Stimulated activated CD4-positive, alpha-beta T cell treated with anti-CD3 and anti-CD28 coated beads, Interleukin-2, amount 100 ng/mL, for 24 hours (primary cell): ENCODE results near the gene MYO3B.
"Not testable (repeated sequence)": the region's sequence is repeated elsewhere in the genome, so short reads cannot be mapped to it uniquely, and the experiment has no call there.

Experiments
- DNase-seq, 2 donors: peaks; one replicate each; pipeline ENCODE4 v3.0.0-alpha.2; 2020

Gene MYO3B

DNA sequence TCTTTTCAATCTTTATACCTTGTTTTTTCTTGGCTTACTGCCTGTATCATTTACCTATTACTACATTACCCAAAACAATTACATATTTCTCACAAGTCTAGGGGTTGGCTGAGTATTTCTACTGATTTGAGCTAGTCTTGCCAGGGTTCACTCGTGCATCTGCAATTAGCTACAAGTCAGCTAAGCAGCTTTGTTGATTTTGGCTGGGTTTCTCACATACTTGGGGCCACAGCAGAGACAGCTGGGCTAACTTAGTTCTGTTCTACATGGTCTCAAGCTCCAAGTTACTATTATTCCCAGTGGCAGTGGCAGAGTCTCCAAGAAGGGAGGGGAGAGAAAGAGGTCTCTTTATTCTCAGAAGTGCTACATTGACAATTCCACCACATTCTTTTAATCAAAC is 482.5 kb downstream of the MYO3B start:
- DNase-seq = no peak

DNA sequence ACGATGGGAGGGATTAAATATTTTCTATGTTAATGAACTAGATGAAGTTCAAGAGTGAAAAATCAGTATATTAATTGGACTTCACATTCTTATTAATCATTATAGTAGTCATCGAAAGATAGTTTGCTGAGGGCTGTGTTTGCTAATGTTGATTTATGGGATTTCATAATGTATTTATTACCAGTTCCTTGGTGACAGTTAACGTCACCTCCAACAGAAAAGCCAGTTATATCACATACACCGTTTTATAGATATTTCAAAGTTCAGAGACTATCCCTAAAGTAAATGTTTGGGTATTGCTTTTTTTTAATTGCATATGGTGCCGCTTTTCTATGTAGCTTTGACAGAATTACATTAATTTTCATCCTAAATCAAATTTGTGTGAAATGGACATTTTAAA is 487.8 kb downstream of the MYO3B start:
- no peak for DNase-seq

DNA sequence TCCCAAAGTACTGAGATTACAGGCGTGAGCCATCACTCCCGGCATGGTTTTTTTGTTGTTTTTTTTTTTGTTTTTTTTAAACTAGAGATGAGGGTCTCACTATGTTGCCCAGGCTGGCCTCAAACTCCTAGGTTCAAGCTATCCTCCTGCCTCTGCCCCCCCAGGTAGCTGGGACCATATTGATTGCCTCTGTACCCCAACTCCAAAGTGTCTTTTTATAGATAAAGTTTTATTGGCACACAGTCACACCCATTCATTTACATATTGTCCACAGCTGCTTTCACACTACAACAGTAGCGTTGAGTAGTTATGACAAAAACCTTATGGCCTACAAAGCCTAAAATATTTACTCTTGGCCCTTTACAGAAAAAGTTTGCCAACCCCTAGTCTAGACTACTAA is 492.0 kb downstream of the MYO3B start:
- no peak for DNase-seq

DNA sequence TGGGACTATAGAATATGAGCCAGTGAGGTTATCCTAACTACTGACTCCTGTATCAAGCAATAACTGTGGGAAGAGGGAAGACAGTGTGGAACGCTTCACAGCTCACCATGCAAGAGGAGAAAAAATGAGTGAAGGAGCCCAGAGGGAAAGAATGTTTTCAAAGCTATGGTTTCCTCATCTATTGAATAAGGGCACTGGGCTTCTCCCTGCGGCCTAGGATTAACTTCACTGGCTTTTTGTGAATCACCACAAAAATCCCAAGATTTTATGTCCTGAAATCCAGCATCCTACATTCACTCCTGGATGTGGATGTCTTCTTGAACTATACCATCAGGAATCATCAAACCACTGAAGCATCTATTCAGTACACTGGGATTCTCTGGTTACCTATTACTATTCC is 492.7 kb downstream of the MYO3B start:
- DNase-seq = no peak

DNA sequence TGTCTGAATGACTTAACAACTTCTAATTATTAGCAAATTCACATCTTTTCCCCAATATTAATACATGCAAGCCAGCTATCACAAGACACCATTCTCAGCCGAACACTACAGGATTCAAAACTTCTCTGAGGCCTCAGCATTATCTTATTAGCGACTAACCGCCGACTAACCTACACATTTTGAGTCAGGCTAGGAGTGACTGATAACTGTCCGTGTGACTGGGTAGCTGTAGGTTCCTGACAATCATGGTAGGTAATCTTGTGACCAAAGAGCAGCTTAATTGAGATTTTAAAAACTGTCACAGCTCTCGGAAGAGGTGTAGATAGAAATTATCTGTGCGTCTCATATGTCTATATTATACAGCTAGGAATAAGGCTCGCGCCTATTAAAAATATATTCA is 493.1 kb downstream of the MYO3B start:
- DNase-seq = no peak

DNA sequence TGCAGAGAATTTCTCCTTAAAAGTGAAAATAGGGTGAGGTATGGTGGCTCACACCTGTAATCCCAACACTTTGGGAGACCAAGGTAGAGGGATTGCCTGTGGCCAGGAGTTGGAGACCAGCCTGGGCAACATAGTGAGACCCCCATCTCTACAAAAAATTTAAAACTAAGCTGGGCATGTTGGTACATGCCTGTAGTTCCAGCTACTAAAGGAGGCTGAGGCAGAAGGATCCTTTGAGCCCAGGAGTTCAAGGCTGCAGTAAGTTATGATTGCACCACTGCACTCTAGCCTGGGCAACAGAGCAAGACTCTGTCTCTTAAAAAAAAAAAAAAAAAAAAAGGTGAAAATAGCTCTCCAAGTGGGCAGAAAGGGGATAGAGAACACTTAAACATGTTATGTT is 496.3 kb downstream of the MYO3B start:
- DNase-seq = not testable (repeated sequence)

DNA sequence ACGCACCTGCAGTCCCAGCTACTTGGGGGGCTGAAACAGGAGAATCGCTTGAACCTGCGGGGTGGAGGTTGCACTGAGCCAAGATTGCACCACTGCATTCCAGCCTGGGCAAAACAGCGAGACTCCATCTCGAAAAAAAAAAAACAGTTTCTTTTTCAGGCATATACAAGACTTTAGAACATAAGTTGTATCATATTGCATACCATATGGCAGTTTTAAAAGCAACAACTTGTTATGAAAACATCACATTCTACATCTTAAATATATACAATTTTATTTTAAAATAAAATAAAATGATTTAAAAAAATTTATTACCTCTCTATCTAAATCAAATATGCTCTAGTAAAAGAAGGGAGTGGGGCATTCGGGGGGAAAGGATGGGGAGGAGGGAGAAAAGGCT is 497.8 kb downstream of the MYO3B start:
- DNase-seq = no peak

DNA sequence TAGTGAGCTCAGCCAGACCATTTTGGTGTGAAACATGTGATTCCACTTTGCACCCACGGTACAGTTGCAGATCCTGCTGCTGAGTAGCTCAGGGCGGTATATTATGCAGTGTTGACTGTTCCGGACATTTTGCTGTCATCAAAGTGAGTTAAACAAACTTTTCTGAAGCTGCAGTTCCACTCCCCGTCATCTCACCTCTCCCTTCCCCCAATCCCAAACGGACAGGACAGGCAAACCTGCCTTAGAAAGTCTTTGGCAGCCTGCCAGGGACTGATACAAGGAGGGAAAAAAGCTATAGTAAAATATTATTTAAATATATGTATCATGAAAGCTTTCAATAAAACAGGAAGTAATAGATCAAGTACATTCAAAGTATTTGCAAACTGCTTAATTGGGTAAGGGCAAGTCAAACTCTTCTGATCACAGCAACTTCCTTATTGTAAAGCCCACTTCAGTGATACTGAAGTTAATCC is 501.7 kb downstream of the MYO3B start:
- no peak for DNase-seq

DNA sequence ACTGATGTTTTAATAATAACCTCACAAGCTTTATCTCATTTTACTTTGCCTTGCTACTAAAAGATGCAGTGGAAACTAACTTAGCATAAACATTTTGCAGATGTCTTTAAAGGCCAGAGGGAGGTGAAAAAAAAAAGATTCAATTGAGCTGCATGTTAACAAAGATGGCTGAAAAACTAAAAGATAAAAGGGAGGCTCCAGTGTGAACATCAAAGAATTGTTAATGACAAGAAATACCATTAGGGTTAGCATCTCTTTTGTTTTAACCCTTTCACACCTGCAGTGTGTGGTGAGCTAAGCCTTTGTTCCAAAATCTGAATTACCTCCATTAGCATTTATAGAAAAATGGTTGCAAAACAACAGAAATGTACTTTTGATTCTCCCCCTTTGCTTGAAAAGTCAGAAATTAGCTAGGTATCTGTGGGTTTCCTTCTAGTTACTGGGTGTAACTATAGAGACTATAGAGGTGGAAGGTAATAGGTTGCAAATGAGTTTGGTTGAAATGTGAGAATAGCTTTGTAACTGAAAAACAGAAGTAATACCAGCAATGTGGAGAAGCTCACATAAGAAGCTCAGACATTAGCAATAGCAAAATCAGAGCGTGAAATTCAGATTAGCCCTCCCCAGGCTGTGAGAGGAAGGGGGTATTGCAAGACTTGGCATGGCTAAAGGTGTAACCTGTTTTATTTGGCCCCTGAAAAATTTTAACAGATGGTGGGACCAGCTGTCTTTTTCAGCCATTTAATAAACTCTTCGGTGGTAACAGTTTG is 502.4 kb downstream of the MYO3B start:
- no peak for DNase-seq

DNA sequence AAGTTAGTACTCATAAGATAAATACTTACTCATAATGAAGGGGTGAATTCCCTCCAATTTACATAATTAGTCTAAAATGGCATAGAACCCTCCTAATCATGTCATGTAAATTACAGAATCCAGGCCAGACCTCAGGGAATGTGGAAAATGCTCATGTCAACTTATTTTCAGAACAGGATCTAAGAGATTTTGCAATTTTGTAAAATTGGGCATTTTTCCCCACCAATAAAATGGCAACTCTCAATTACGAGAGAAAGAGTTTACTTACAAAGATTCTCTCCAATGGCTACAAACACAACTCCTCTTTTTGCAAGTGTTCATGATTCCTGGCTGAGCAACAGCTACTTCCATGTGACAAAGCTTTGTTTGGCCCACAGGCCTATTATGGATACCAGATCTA is 503.4 kb downstream of the MYO3B start:
- DNase-seq = no peak

DNA sequence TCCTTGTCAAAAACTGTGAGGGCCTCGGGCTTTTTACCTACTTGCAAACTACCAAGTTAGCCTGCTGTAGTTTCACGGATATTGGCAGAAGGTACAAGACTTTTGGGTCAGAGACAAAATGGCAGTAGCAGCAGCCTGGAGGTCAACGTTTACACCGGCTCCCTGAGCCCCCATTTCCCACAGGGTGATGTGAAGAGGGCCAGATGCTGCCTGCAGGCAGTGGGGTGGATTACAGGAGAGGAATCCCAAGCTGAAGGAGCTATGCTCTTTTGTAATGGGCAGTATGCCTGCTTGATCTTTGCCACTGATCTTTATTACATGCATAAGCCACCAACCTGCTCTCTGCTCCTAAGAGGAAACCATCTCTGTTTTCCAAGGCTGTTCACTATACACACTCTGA is 507.6 kb downstream of the MYO3B start:
- no peak for DNase-seq

DNA sequence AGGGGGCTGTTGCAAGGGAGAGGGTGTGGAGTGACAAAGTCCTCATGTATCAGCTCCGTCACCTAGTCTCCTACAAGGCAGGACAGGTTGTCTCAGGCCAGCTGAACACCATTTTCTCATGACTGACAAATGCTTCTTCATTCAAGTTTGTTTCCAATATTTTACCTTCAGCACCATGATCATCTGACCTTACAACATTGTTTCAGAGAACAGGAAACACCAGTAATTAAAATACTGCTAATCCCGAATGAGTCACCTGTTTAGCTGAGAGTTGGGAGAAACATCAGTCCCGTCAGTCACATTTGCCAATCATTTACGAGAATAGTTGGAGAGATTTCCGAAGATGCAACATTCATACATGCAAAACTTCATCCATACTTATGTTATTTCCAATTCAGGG is 511.5 kb downstream of the MYO3B start:
- no peak for DNase-seq

DNA sequence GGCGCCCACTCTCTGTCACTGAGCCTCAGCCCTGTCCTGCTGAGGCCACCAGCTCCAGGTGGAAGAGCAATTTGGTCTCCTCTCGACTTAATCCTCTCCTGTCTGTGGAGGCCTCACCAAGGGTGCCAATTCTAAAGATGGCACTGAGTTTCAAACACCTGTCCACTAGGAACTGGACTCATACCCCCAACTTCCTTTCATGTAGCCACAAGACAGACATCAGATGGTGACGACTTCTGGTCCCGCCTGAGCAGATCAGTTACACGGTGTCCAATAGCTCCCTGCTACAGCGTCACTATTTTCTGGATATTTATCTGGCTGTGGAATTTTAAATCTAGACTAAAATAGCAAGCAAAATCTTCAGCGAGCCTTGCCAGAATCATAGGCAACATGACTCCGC is 512.7 kb downstream of the MYO3B start:
- DNase-seq = no peak

DNA sequence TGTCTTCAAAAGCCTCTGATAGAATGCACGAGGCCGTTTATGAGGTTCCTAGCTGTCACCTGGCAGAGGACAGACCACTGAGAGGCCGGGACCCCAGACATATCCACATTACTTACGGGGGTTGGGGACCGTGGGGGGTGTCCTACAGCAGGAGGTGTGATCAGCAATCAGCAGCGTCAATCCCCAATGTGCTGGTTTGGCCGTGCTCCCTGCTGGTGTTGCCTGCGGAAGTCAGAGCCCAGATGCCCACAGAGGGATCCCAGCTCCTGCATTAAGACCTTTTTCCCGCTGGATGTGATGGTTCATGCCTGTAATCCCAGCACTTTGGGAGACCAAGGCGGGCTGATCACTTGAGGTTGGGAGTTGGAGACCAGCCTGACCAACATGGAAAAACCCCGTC is 516.4 kb downstream of the MYO3B start:
- no peak for DNase-seq

DNA sequence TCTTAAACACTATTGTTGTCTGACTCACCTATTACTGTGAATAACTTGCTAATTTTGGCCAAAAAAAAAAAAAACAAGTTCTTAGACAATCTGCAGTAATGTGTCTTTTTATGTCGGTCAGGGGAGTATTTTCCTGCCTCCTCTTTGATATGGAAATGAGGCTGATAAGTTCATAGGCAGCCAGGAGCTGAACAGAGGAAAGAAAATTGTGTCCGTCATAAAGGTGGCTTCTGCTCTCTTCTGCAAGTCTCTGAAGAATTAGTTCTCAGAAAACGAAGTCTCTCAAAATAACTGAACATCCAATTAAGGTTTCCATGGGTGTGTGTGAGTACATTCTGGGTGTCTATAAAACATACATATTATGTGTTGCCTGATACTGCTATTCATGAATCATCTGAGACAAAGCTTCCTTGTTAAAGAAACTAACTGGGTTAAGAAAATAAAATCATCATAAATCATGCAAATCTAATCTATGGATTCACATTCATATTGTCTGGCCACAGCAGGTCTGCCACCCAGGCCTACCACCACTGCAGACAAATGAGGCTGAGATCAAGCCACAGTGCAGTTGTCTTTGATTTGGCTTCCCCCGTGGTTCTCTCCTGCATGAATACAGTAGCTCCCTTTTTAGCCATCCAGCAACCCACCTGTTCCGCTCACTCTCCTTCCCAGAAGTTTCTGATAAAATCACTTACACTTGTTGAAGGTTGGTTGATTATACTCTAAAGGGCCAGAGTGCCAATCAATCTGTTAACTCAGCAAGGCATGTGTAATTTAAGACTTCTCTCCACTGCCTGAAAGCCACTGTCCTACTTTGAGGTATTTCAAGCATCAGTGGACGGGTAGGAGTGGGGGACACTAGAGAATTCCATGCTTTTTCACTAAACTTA is 517.8 kb downstream of the MYO3B start:
- DNase-seq = no peak

DNA sequence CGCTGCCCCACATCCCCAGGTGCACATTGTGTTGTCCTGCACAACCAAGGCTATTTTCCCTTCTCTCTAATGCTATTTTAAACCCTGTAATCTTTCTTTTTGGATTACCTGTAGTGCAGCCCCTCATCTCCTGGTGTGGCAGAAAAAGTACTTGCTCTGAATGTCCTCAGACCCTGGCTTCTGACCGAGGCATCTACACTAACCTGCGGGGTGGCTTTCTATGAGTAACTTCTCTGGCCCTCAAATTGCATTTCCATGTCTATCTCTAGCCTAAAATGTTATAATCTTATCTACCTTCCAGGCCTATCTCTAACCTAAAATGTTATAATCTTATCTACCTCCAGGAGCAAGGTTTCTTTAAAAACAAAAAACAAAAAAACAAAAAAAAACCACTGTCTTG is 519.0 kb downstream of the MYO3B start:
- DNase-seq = no peak

DNA sequence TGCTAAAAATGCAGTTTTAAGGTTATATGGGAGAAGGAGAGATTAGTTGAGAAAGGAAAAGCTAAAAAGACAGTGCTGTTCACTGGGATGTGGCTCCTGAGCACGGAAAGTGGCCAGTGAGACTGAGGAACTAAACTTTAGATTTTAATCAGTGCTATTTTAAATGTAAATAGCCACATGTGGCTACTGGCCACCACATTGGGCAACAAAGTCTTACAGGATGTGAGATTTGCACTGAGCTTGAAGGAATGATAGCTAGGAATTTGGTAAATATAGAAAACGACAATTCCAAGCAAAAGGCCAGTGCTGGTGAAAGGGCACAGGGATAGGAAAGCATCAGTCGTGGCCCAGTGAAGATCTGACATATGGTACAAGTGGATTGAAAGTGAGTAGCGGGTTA is 523.1 kb downstream of the MYO3B start:
- no peak for DNase-seq

DNA sequence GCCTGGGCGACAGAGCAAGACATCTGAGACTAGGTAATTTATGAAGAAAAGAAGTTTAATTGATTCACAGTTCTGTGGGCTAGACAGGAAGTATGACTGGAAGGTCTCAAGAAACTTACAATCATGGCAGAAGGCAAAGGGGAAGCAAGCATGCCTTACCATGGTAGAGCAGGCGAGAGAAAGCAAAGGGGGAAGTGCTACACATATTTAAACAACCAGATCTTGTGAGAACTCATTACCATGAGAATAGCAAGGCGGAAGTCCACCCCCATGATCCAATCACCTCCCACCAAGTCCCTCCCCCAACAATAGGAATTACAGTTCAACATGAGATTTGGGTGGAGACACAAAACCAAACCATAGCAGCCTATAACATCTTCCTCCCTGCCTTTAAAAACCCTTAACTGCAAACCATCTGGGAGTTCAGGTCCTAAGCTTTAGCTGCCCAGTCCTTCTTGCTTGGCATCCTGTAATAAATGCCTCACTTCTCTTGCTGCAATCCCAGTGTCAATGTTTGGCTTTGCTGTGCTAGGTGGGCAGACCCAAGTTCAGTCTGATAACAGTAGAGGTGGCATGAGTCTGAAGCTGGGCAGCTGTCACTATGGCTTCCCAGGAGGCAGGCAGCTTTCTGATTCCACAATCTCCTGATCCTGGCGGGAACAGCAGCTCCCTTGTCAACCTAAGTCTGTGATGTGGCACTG is 526.0 kb downstream of the MYO3B start:
- DNase-seq = no peak
